Measurements from ENCODE around the gene NOC4L. TPM values are rescaled to one million over a fixed set of nuclear protein-coding genes. Genes with fewer than 3 reads are reported as not detected.

The NOC4L gene
- polyA plus RNA-seq, 1 of the 3 experiments (the other 2 are of a cell fraction), result 12.9 TPM

- POLR2A ChIA-PET, result no interaction called here
- DNase-seq, result no peak
- Histone ChIP-seq H3K27me3 (ENCODE audit: insufficient read depth) (no peaks in the 10 kb centered on the region), H3K9ac (no peak overlapping the region), H3K9me2 (no peaks in the 10 kb centered on the region), H3K27ac (ENCODE audit: low read depth in 2 of 2, low read length in 1 of 2) (no peak overlapping the region), H3K9me3 (no peaks in the 10 kb centered on the region), H4K20me1 (ENCODE audit: insufficient read depth) (0 out of 2 replicates have a peak, but pooled peaks cover 3% of the 10 kb centered on the region), H2AFZ (ENCODE audit: low read depth) (no peak overlapping the region), H3K4me2 (no peak overlapping the region), H3K36me3 (replicated peaks in 1 of 2; ENCODE audit: control insufficient read depth in 1 of 2, insufficient read depth in 2 of 2, low read length in 1 of 2) (peaks cover 0 to 21% of the 10 kb centered on the region in 2 experiments), H3K4me1 (ENCODE audit: control insufficient read depth in 1 of 2, insufficient read depth in 2 of 2, low read depth in 1 of 2, low read length in 1 of 2) (peaks cover 0 to under 1% of the 10 kb centered on the region in 2 experiments; a peak in 1 of 4 replicates), H3K79me2 (ENCODE audit: insufficient read depth) (peaks cover 11% of the 10 kb centered on the region; the same call in 1 of the 2 replicates), H3F3A (replicated peaks; ENCODE audit: insufficient read depth) (no peaks in the 10 kb centered on the region), H3K4me3 (ENCODE audit: low read depth in 2 of 2, low read length in 1 of 2) (no peak overlapping the region)
- WGBS (ENCODE audit: low lambda C conversion rate), result 85% methylated on average over 6 of the region's 6 CpGs
- TF ChIP-seq ELF1 (IDR thresholded peaks at IDR 0.05), result no peak
- CTCF ChIA-PET, result interaction anchor here (4.9 kb wide), 1 partner anchor 265 kb away, joined by 110 read pairs; no protein-coding TSS in a partner anchor
These were observed 6.5 kb downstream of the NOC4L start for GRCh38 chr12:132150780-132151144.

GRCh38 chr12:132151145-132151765 is 7.0 kb downstream of the NOC4L start:
- H3F3A ChIP-seq (replicated peaks; ENCODE audit: insufficient read depth), result peaks cover 4% of the 10 kb centered on the region
- no peak overlapping the region for H2AFZ ChIP-seq (ENCODE audit: low read depth)
- H3K9ac ChIP-seq, result no peak overlapping the region
- no peaks in the 10 kb centered on the region for H3K9me3 ChIP-seq
- H3K27me3 ChIP-seq (ENCODE audit: insufficient read depth), result no peaks in the 10 kb centered on the region
- 0 out of 2 replicates have a peak, but pooled peaks cover 3% of the 10 kb centered on the region for H4K20me1 ChIP-seq (ENCODE audit: insufficient read depth)
- H3K4me1 ChIP-seq (ENCODE audit: control insufficient read depth in 1 of 2, insufficient read depth in 2 of 2, low read depth in 1 of 2, low read length in 1 of 2), result no peaks in the 10 kb centered on the region
- H3K4me3 ChIP-seq (ENCODE audit: low read depth in 2 of 2, low read length in 1 of 2), result no peak overlapping the region
- TF ChIP-seq TEAD4 (IDR thresholded peaks at IDR 0.05; ENCODE audit: borderline replicate concordance, insufficient read depth), result no peak
- no peak for TF ChIP-seq MXI1 (IDR thresholded peaks at IDR 0.05; ENCODE audit: low read depth, low read length)
- TF ChIP-seq IRF3 (IDR thresholded peaks at IDR 0.05; ENCODE audit: low read depth, low read length), result no peak
- TF ChIP-seq POLR2AphosphoS5 (IDR thresholded peaks at IDR 0.05; ENCODE audit: low read depth, low read length), result no peak
- TF ChIP-seq RCOR1 (IDR thresholded peaks at IDR 0.05; ENCODE audit: low read length), result no peak
- no peak for TF ChIP-seq GABPA (IDR thresholded peaks at IDR 0.05; ENCODE audit: low read depth)
- TF ChIP-seq TAF1 (IDR thresholded peaks at IDR 0.05; ENCODE audit: borderline replicate concordance, low read depth, low read length), result no peak
- TF ChIP-seq EZH2phosphoT487 (IDR thresholded peaks at IDR 0.05; ENCODE audit: borderline replicate concordance, low read depth), result no peak
- no peak for TF ChIP-seq PBX3 (IDR thresholded peaks at IDR 0.05)
- no peak for TF ChIP-seq RFX5 (IDR thresholded peaks at IDR 0.05; ENCODE audit: low read length)
- TF ChIP-seq MAX (IDR thresholded peaks at IDR 0.05; ENCODE audit: low read depth), result no peak
- no peak for TF ChIP-seq NRF1 (IDR thresholded peaks at IDR 0.05; ENCODE audit: low read depth, low read length)
- no peak for TF ChIP-seq RAD21 (IDR thresholded peaks at IDR 0.05; ENCODE audit: low read length)
- TF ChIP-seq FOXJ3 (CRISPR knock-in tag; IDR thresholded peaks at IDR 0.05), result no peak
- TF ChIP-seq SIN3A (IDR thresholded peaks at IDR 0.05; ENCODE audit: borderline replicate concordance, low read depth, low read length), result no peak
- TF ChIP-seq CHD2 (IDR thresholded peaks at IDR 0.05; ENCODE audit: low read length, partially characterized antibody), result no peak
- TF ChIP-seq ZBTB33 (IDR thresholded peaks at IDR 0.05; ENCODE audit: borderline replicate concordance, low read depth), result no peak
- TF ChIP-seq EP300 (IDR thresholded peaks at IDR 0.05; ENCODE audit: borderline replicate concordance in 1 of 2, low read depth in 1 of 2, low read length in 1 of 2), result no peak
- no peak for TF ChIP-seq NFIC (IDR thresholded peaks at IDR 0.05; ENCODE audit: borderline replicate concordance)
- no peak overlapping the region for H3K27ac ChIP-seq (ENCODE audit: low read depth in 2 of 2, low read length in 1 of 2)
- no peak for DNase-seq
- peaks cover 7% of the 10 kb centered on the region; the same call in 1 of the 2 replicates for H3K79me2 ChIP-seq (ENCODE audit: insufficient read depth)
- WGBS (ENCODE audit: low lambda C conversion rate), result 94% methylated on average over 23 of the region's 36 CpGs
- H3K4me2 ChIP-seq, result no peak overlapping the region
- no peaks in the 10 kb centered on the region for H3K9me2 ChIP-seq
- ChIA-PET POLR2A (no interaction called here), CTCF (interaction anchor here (0.6 to 4.9 kb wide), 3 partner anchors 14 to 264 kb away, joined by 3 to 110 read pairs (median 7); no protein-coding TSS in a partner anchor)
- peaks cover 0 to 19% of the 10 kb centered on the region in 2 experiments for H3K36me3 ChIP-seq (replicated peaks in 1 of 2; ENCODE audit: control insufficient read depth in 1 of 2, insufficient read depth in 2 of 2, low read length in 1 of 2)

All from SK-N-SH (cell line).